Glomerular visceral epithelial cell (primary cell): ENCODE results near the gene MAML2.

Source experiments
- DNase-seq: peaks from one replicate; pipeline ENCODE4 v3.0.0-alpha.2; 2016; ENCODE audit errors: extremely low spot score

MAML2 gene

DNA sequence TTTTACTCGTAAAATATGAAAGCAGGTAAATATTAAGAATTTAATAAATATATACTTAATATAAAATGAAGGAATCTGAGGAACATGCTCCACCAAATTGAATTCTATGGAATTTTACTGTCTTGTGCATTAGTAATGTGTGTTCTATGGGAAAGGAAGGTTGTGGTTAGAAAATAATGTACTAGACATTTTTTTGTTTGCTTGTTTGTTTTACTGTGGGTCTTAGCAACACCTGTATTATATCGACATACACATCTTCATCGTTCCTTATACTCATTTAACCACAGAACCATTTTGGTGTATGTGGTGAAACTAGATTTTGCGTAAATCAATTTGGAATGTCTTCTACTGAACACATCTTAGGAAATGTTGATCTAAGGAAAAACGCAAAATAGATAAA, 304.9 kb downstream of the MAML2 start:
- DNase-seq, result no peak

DNA sequence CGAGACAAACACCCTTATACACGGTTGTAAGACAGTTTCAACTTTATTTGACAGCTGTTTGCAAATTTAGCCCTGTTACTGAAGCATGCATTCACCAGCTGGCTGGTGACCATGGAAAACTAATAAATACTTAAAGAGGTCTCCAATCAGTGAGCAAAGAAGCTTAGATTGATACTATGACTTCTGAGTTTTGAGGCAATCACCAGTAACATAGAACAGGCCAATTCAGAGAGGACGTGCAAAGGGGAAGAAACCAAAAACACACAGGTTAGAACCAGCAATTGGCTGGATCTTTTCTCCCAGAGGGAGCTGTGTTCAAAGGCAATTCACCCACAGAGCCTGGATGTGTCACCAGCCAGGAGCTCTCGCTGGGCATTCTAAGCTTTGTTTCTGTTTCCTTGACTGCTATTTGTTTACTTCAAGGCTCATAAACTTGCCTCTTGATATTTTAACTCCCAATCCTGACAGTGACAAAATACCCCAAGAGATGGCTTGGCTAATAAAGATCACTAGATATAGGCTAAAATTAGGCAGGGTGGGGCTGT, 305.5 kb downstream of the MAML2 start:
- no peak for DNase-seq

DNA sequence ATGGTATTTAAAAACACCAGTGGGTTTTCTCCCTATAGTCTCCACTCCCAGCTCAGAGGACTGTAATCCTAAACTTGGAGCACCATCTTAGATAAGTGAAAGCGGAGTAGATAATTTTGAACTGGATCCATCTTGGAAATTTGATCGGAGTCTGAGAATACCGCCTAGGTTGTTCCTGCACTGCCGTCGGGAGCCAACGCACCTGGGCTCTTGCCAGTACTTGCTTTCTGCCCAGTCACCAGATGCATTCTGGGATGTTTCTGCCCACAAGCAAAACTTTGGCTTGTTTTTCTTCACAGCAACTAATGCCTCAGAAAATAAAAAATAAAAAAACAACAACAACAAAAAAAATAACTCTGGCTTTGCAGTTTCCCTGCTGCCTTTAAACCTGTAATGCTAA, 306.1 kb downstream of the MAML2 start:
- DNase-seq, result no peak

DNA sequence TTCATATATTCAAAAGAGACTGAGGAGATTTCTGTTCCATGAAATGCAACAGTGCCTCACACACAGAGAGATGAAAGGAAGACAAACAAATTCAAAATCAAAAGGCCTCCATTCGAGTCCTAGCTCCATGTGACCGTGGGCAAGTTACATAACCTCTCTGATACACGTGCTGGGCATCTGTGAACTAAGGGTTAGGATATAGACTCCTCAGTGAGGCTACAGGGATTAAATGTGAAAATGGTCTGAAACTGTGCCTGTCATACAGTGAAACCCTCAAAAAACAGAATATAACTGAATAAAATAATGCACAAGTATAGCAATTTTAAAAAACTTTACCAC, 307.3 kb downstream of the MAML2 start:
- DNase-seq, result no peak

DNA sequence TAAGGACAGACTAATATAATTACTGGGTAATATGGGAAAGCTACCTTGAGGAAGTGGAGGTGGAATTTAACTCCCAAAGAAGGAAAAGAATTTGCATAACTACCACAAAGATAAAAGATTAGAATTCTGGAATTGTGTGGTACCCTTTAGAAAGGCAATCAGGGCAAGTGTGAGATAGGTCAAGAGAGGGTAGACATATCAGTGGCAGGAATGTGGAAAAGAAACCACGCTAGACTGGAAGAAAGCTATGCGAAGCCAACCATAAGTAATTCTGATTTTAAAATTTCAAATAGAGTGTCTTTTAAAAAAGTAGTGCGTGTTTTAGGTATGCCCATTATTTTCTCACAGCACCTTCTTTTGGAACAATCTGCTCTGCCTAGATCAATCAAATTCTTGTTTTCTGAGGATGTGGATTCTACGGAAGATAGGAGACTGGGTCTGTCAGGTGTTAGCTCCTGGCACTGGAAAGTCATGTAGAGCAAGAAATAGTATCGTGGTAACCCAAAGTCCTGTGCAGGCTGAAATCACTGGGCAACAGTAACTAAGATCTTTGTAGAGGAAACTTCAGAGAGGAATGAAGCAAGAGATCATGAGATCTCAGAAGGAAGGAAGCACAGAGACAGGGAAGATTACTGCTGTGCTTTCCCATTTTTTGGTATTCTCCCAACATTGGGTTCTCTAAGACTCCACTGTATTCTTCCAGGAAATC, 307.8 kb downstream of the MAML2 start:
- no peak for DNase-seq

DNA sequence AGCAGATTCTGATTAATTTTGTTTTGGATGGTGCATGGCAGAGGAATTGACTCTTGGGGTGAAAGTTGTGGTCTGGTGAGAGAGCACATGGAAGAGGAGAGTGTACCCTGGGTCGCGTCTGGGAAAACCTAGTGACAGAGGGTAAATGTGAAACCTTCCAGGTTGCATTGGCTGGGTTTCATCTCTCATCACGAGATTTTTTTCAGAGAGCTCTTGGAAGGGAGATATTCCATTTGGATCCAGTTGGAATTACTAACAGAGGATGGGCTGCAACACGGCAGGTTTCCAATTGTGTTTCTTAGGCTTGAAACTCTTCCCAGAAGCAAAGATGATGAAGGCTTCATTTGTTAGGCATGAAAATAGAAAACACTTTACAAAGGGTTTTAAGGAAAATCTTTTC, 309.4 kb downstream of the MAML2 start:
- no peak for DNase-seq

DNA sequence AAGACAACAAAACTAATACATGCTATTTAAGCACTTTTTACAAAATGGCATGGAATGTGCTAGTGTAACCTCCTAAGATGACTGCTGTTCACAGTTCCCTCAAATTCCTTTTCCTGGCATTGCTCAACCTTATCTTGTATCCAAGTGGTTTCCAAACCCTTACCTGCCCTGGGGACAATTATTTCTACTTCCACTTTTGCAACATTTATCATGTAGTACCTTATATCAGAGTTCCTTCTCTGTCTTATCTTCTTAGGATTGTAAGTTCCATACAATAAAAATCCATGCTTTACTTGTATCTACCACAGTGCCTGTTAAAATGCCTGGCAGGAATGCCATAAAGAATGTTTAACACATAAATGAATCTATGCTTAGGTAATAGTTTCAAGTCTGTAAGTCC, 309.9 kb downstream of the MAML2 start:
- DNase-seq, result no peak

DNA sequence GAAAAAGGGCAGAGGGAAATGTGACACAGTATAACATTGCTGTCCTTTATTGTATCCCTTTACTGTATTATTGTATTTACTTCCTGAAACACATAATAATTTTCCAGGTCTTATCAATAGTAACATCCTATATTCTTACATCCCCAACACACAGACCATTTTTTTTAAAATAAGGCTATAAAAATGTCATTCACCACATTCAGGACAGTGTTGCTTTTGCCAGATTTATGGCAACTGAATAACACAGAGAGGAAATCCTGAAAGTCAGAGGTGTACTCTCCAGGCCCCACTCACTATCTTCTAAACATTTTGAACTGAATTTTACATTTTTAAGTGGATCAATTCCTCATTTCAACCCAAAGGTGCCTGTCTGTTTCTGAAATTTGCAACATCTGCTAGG, 314.2 kb downstream of the MAML2 start:
- no peak for DNase-seq

DNA sequence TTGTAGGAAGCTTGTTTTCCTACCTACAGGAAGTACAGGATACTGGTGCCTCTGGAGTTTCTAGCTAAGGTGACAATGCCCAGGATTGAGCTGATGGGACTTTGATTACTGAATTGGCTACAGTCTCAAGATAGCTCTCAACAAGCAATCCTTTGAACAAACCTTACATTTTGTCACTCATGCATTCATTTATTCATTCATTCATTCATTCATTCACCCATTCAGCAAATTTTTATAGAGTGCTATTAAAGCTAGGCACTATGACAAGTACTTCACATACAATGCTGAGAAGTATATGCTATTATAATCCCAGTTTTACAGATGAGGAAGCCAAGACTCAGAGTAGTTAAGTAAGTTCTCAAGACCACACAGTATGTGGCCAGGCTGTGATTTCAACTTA, 316.0 kb downstream of the MAML2 start:
- DNase-seq, result no peak

DNA sequence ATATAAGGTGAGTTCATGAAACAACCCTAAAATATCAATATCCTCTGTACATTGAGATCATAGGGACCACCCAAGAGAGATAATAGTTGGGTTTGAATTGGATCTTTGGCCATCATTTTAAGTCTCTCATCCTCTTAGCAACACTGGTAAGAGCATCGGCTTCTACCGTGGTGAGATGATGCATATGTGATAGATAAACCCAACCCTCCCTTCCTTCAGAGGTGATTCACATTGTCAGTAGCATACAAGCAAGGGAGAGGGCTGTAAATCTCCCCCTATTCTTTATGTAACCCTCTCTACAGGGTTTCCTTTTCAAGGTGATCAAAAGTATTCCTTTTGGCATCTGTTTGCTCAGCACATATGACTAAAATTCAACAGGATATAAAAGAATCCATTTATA, 316.7 kb downstream of the MAML2 start:
- DNase-seq, result no peak

DNA sequence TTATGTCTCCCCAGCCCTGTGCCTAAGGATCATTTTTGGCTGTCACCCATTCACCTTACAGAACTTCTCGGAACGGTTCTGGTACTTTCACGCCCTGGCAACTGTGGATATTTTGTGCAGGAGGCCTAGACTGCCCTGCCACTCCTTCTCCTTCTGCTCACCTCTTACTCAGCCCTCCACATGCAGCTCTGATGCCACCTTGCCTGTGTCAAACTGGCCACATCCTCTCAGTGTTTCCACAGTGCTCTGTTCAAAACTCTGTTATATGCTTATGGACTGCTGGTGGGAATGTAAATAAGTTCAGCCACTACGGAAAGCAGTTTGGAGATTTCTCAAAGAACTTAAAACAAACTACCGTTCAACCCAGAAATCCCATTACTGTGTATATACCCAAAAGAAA, 318.3 kb downstream of the MAML2 start:
- DNase-seq, result no peak

DNA sequence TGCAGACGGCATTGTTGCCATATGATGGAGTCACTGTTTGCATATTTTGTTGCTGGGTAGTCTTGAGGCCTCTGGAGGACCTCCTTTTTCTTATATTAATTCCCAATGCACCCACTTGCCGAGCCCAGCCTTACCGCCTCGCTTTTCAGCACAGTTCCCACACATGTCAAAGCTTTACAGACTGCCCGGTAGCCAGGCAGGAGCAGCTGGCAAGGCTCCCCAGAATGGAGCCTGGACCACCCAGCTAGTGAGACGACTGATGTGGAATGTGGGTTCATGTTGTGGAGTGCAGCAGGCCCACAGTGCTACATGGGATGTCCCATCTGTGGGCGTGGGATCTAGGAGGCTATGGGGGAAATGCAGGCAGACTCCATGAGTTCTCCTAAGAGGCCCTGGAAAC, 319.7 kb downstream of the MAML2 start:
- DNase-seq, result no peak

DNA sequence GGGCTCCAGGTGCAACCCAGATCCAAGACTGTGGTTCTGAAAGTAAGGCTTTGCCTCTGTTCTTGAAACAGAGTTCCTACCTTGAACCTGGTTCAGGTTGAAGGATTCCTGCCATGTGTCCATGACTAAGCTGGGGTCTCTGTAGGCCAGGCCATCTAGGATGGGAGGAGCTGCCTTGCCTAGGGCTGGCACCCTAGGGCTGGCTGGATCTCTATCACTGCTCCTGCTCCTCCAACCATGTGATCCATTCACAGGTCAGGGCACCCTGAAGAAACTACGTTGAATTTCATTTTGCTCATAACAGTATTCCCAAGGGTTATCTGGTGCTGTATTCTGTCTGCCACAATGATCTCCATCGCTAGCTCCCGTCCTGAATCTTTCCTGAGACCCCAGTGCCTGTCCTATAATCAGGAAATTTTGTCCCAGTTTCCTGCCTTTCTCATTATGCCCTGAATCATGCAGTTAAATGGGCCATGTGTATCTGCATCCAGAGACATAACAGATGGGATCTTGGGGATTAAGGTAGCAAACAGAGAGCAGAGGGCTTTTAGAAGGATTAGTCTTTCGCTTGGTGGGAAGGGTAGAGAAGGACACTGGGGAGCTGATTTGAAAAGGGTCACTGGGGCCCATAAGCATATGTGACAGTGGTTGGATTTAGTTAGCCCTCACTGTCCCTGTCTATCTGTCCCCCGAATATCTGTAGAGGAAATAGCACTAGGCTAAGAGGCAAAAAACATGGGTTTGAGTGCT, 320.9 kb downstream of the MAML2 start:
- no peak for DNase-seq

DNA sequence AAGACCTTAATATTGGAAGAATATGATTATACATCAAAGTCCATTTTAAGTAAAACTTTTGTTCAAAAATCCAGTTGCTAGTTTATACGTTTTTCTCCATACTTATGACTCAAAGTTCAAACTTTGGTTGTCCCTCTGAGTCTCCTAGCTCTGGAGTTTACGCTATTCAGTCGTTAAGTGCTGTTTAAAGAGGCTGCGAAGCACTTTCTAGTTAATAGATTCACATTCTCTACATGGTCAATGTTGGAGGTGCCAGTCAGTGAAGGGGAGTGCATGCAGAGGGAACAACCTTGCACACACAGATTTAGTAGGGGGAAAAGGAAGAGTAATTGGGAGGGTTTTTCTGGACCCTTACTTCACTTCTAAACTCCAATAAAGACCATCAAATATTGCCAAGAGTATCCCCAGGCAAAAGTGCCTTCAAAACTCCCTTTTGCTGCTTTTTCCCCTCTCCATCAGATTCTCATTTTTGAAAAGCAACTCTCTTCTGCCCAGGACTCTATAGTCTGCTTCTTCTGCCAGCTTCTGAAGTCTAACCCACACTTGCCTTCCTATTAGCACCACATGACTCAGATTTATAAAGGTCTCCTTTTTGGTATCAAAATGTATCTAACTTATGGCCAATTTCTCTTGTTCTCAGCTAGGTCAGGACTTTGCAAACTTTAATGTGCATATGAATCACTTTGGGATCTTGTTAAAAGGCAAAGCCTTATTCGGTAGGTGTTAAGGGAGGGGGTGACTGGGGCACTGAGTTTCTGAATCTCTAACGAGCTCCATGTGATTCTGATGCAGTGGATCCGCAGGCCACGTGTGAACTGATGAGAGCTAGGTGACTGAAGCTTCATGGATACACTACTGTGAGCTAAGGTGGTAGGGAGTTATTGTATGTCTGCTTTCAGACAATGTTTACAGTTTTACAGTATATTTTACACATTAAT, 322.9 kb downstream of the MAML2 start:
- DNase-seq, result no peak

DNA sequence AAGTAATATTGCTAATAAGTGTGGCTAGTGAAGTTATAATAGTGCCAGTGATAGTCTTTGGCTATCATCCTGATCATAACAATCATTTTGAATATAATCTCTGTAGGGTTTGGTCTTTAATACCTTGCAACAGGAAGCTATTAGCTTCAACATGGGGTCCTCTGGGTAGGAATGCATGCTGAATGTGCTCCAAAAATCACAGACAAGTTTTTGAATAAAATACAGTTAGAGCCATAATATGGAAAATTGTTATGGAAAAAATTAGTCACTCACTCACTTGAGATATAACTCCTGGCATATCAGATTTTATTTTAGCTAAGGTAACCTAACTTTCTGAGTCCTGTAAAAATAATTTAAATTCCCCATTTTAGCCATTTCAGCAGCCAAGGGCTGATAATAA, 323.7 kb downstream of the MAML2 start:
- no peak for DNase-seq

DNA sequence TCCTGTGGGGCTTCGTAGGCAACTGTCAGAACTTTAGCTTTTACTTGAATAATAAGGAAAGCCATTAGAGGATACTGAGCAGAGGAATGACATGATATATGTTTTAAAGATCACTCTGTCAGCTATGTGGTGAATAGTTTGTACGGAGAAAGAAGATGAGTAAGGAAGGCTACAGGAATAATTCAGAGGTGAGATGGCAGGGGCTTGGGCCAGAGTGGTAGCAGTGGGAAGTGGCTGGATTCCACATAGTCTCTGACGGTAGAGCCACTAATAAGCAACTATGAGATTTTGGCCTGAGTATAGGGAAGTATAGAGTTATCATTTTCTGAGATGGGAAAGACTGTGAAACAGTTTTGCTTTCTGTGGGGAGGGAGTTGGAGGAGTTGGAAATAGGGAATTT, 325.1 kb downstream of the MAML2 start:
- DNase-seq, result no peak

DNA sequence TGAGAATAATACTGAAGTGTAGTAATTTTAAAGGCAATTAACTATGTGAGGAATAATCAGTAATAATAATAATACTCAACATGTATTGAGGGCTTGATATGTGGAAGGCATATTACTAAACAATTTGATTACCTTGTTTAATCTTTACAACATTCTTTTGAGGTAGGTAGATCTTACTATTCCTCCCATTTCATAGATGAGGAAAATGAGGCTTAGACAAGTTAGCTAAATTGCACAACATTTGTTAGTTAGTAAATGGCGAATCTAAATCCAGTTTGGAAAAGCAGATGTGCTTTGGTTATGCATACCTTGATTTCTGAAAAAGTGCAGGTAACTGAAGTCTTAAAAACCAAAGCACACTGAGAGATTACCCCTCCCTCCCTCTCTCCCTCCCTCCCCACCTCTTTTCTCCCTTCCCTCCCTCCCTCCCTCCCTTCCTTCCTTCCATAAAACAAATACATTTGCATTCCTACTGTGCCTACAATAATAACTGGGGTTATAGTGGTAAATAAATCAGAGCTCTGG, 326.0 kb downstream of the MAML2 start:
- no peak for DNase-seq

DNA sequence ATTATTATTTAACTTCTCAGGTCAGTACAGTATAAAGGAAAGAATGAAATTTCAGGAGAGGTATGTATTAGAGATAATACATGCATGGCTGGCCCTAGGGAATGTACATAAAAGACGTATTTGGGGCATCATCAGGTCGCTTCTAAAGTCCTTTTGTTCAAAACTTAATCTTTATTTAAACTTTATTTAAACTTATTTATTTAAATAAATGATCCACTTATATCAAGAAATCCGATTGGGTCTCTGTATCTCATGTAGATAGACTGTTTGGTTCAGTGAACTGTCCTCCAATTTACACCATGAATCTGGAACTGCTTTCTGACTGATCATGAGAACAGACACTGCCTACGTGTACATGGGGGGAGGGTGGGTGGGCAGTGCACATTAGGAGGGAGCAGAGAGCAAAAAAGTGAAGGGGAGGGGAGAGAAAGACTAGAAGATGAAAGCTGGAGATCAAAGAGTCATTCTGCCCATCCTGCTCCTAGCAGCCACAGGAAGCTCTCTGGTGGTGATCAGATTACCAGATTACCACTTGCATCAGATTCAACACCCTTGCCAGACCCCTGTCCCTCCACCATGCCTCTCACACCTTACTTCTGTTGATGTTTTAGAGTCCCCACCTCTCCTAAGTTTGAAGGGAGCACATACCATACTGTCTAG, 327.0 kb downstream of the MAML2 start:
- peak; percentile 35 for DNase-seq

DNA sequence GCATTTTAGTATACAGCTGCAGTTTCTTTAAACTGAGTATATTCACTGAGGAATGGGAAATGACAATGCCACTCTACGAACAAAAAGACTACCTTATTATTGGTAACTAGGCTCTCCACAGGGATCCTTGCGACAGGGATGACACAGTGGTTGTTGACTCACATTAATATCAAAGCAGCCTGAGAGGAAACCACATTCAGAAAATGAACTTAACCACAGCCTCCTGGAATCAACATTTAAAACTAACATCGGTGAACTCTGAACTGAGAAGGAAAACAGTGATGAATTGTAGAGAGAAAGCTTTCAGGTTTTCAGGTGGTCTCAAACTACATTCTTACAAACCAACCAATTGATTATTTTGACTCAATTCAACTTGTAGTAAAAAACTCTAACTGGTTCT, 328.8 kb downstream of the MAML2 start:
- DNase-seq, result peak; percentile 67

DNA sequence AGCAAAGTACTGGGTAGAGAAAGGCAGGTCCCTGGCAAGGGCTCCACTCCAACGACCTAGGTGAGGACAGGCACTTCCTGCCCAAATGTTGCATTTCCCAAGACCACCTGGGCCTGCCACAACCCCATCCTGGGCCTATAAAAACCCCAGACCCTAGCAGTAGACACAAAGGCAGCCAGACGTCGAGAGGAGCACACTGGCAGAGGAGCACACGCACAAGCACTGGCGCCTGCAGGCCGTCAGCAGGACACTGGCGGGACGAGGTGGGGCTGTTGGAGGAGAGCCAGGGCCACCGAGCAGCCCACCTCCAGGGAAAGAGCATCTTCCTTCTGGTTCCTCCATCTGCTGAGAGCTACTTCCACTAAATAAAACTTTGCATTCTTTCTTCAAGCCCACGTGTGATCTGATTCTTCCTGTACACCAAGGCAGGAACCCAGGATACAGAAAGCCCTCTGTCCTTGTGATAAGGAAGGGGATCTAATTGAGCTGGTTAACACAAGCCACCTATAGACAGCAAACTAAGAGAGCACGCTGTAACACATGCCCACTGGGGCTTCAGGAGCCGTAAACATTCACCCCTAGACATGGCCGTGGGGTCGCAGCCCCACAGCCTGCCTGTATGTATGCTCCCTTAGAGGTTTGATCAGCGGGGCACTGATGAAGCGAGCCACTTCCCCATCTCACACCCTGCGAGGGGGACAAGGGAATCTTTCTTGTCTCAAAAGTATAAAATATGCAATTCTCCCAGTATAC, 329.4 kb downstream of the MAML2 start:
- no peak for DNase-seq
